Measurements from ENCODE around the gene PPP1R3F.
A peak's percentile ranks its signal among the peaks of the same experiment; 100 is the strongest.

The PPP1R3F gene

GRCh38 chrX:49272421-49272820, 2.8 kb downstream of the PPP1R3F start:
- DNase-seq (ENCODE audit: low read depth in 1 of 2, low spot score in 1 of 2): no peak
- H3K27ac ChIP-seq (replicated peaks): no peak overlapping the region
- H3K27me3 ChIP-seq (ENCODE audit: insufficient read depth, poor library complexity, severe bottlenecking): no peaks in the 10 kb centered on the region
- TF ChIP-seq POLR2AphosphoS5 (IDR thresholded peaks at IDR 0.05; ENCODE audit: low read depth) (no peak), GABPA (IDR thresholded peaks at IDR 0.05; ENCODE audit: low read depth) (no peak), CTCF (IDR thresholded peaks at IDR 0.05; ENCODE audit: insufficient read depth, low read length) (no peak), REST (IDR thresholded peaks at IDR 0.05; ENCODE audit: insufficient replicate concordance, low read depth) (no peak), SPI1 (IDR thresholded peaks at IDR 0.05; ENCODE audit: borderline replicate concordance, low read depth) (no peak)
- no peak overlapping the region for H3K4me3 ChIP-seq (replicated peaks; ENCODE audit: insufficient read depth, low read length)

GRCh38 chrX:49273181-49273727, 3.7 kb downstream of the PPP1R3F start:
- peak in 1 of 2 experiments; percentile 20 for DNase-seq (ENCODE audit: low read depth in 1 of 2, low spot score in 1 of 2)
- TF ChIP-seq REST (IDR thresholded peaks at IDR 0.05; ENCODE audit: insufficient replicate concordance, low read depth) (no peak), CTCF (IDR thresholded peaks at IDR 0.05; ENCODE audit: insufficient read depth, low read length) (no peak), POLR2AphosphoS5 (IDR thresholded peaks at IDR 0.05; ENCODE audit: low read depth) (peak; percentile 53; the same call in 1 of the 2 replicates)
- no peaks in the 10 kb centered on the region for H3K27me3 ChIP-seq (ENCODE audit: insufficient read depth, poor library complexity, severe bottlenecking)
- no peak overlapping the region for H3K27ac ChIP-seq (replicated peaks)
- H3K4me3 ChIP-seq (replicated peaks; ENCODE audit: insufficient read depth, low read length): no peak overlapping the region

GRCh38 chrX:49276207-49276606, 6.6 kb downstream of the PPP1R3F start:
- TF ChIP-seq CTCF (IDR thresholded peaks at IDR 0.05; ENCODE audit: insufficient read depth, low read length) (no peak), SPI1 (IDR thresholded peaks at IDR 0.05; ENCODE audit: borderline replicate concordance, low read depth) (no peak), REST (IDR thresholded peaks at IDR 0.05; ENCODE audit: insufficient replicate concordance, low read depth) (no peak), GABPA (IDR thresholded peaks at IDR 0.05; ENCODE audit: low read depth) (no peak), POLR2AphosphoS5 (IDR thresholded peaks at IDR 0.05; ENCODE audit: low read depth) (no peak)
- DNase-seq (ENCODE audit: low read depth in 1 of 2, low spot score in 1 of 2): no peak
- Histone ChIP-seq H3K27me3 (ENCODE audit: insufficient read depth, poor library complexity, severe bottlenecking) (no peaks in the 10 kb centered on the region), H3K27ac (replicated peaks) (no peak overlapping the region), H3K4me3 (replicated peaks; ENCODE audit: insufficient read depth, low read length) (no peak overlapping the region)

Data from HL-60 (cell line).